Liver (tissue), 9 donors: ENCODE data around the gene GRID1. TPM values are rescaled to one million over a fixed set of nuclear protein-coding genes. Genes with fewer than 3 reads are reported as not detected.

ENCODE experiments used
- DNase-seq: peaks from one replicate; pipeline ENCODE4 v3.0.0-alpha.2; 2017; ENCODE audit warnings: low spot score
- H3K27ac ChIP-seq, 2 donors: one replicate each; pipeline ENCODE4 v1.7.0; 2013; ENCODE audit warnings: inconsistent platforms in 2 of 2, low read length in 2 of 2, control low read depth in 1 of 2, low read depth in 1 of 2, mild to moderate bottlenecking in 1 of 2
- H3K27me3 ChIP-seq, 4 donors: one replicate each; pipeline versions ENCODE4 v1.6.1 to v1.7.0; 2013; ENCODE audit warnings: low read length in 3 of 4, inconsistent platforms in 1 of 4, mild to moderate bottlenecking in 1 of 4, moderate library complexity in 1 of 4; ENCODE audit not compliant: control insufficient read depth in 4 of 4, insufficient read depth in 4 of 4
- H3K36me3 ChIP-seq, 4 donors: one replicate each; pipeline versions ENCODE4 v1.6.1 to v1.7.0; 2013; ENCODE audit warnings: low read length in 3 of 4, mild to moderate bottlenecking in 3 of 4, low read depth in 1 of 4, moderate library complexity in 1 of 4; ENCODE audit not compliant: control insufficient read depth in 4 of 4, insufficient read depth in 3 of 4
- H3K4me1 ChIP-seq, 4 donors: one replicate each; pipeline versions ENCODE4 v1.6.1 to v1.7.0; 2013; ENCODE audit warnings: low read length in 3 of 4, mild to moderate bottlenecking in 3 of 4, moderate library complexity in 1 of 4; ENCODE audit not compliant: control insufficient read depth in 4 of 4, insufficient read depth in 4 of 4
- H3K4me3 ChIP-seq, 3 donors: one replicate each; pipeline versions ENCODE4 v1.6.1 to v1.7.0; 2013; ENCODE audit warnings: low read length in 3 of 3, control low read depth in 1 of 3, low read depth in 1 of 3, mild to moderate bottlenecking in 1 of 3
- H3K9ac ChIP-seq, 2 donors: one replicate each; pipeline ENCODE4 v1.7.0; 2013; ENCODE audit warnings: low read length in 2 of 2, mild to moderate bottlenecking in 2 of 2, moderate library complexity in 2 of 2, control low read depth in 1 of 2, low read depth in 1 of 2
- H3K9me3 ChIP-seq, 4 donors: one replicate each; pipeline versions ENCODE4 v1.6.1 to v1.7.0; 2013; ENCODE audit warnings: low read length in 3 of 4; ENCODE audit not compliant: control insufficient read depth in 4 of 4
- CTCF ChIP-seq: fragments of 150-350 bp; IDR thresholded peaks from 2 replicates; pipeline ENCODE4 v1.5.1; 2017; ENCODE audit warnings: improper control_type of control experiment, low read depth, low read length; ENCODE audit not compliant: missing input control
- EGR1 ChIP-seq, 2 donors: IDR thresholded peaks; 2 replicates each; pipeline ENCODE4 v1.6.1; 2016 to 2018; ENCODE audit warnings: antibody characterized with exemption in 2 of 2, low read depth in 2 of 2
- FOXA1 ChIP-seq: IDR thresholded peaks from 2 replicates; pipeline ENCODE4 v1.6.1; 2016; ENCODE audit warnings: antibody characterized with exemption
- FOXA2 ChIP-seq: IDR thresholded peaks from 2 replicates; pipeline ENCODE4 v1.6.1; 2016; ENCODE audit warnings: antibody characterized with exemption
- GABPA ChIP-seq, 2 donors: IDR thresholded peaks in 1 of 2; conservative IDR thresholded peaks in 1 of 2; 2 replicates each; pipeline ENCODE4 v1.6.1; 2016; ENCODE audit warnings: antibody characterized with exemption in 2 of 2, mild to moderate bottlenecking in 1 of 2, moderate library complexity in 1 of 2
- HNF4G ChIP-seq: IDR thresholded peaks from 2 replicates; pipeline ENCODE4 v1.6.1; 2016; ENCODE audit warnings: antibody characterized with exemption
- JUND ChIP-seq, 2 donors: IDR thresholded peaks; 2 replicates each; pipeline ENCODE4 v1.6.1; 2016; ENCODE audit warnings: antibody characterized with exemption in 2 of 2
- RAD21 ChIP-seq, 2 donors: IDR thresholded peaks; 2 replicates each; pipeline ENCODE4 v1.6.1; 2016; ENCODE audit warnings: antibody characterized with exemption in 2 of 2, mild to moderate bottlenecking in 2 of 2
- REST ChIP-seq: IDR thresholded peaks from 2 replicates; pipeline ENCODE4 v1.6.1; 2016; ENCODE audit warnings: antibody characterized with exemption, mild to moderate bottlenecking
- SP1 ChIP-seq: IDR thresholded peaks from 2 replicates; pipeline ENCODE4 v1.6.1; 2018; ENCODE audit warnings: antibody characterized with exemption, mild to moderate bottlenecking
- YY1 ChIP-seq: IDR thresholded peaks from 2 replicates; pipeline ENCODE4 v1.6.1; 2016; ENCODE audit warnings: antibody characterized with exemption, mild to moderate bottlenecking
- WGBS: extraction: QIAGEN DNeasy Blood & Tissue Kit; methylation state at CpG from one replicate; pipeline ENCODE4 v1.1.7; 2013; 5-methylcytosine and 5-hydroxymethylcytosine counted together
- polyA plus RNA-seq, 2 donors: library from polyadenylated mRNA; stranded (reverse) in 1 of 2; unstranded in 1 of 2; fragments of 200-250 nt in 1 of 2; fragments of >200 nt in 1 of 2; fragmentation: Nextera tagmentation in 1 of 2; extraction: Ambion mirVana in 1 of 2; gene quantifications; one replicate each; pipeline versions ENCODE4 v1.2.1 to v1.2.3, GENCODE V29; 2013 to 2015
- total RNA-seq, 2 donors: library from RNA; depleted of rRNA; stranded (reverse); fragments of >200 nt; gene quantifications; one replicate each; pipeline ENCODE4 v1.2.3, GENCODE V29; 2014
- TF ChIP-seq, protein P1 (sequence below): IDR thresholded peaks from 2 replicates; pipeline ENCODE4 v1.6.1; 2016; ENCODE audit warnings: antibody characterized with exemption
- TF ChIP-seq, protein P2 (sequence below): IDR thresholded peaks from 2 replicates; pipeline ENCODE4 v1.6.1; 2016; ENCODE audit warnings: antibody characterized with exemption
- donor health status: healthy.
- donor health status: healthy.
- donor health status: healthy.
- donor health status: healthy.
- donor health status: healthy.

GRID1 gene
- total and polyA plus RNA-seq, 4 donors = 0.09 to 0.17 (median 0.14) TPM; not detected in 1

- no peak overlapping the region for H3K27ac ChIP-seq
- 82% methylated on average over 6 of the region's 6 CpGs for WGBS
- H3K9ac ChIP-seq = no peak overlapping the region
- H3K9me3 ChIP-seq = no peaks in the 10 kb centered on the region
- H3K36me3 ChIP-seq = no peaks in the 10 kb centered on the region
- no peak overlapping the region for H3K4me3 ChIP-seq
- TF ChIP-seq YY1 (no peak), GABPA (IDR thresholded peaks at IDR 0.05 in 1 of 2, conservative IDR thresholded peaks at IDR 0.05 in 1 of 2) (no peak), FOXA2 (no peak), JUND (IDR thresholded peaks at IDR 0.05) (no peak), CTCF (no peak)
- TF ChIP-seq, protein P1, sequence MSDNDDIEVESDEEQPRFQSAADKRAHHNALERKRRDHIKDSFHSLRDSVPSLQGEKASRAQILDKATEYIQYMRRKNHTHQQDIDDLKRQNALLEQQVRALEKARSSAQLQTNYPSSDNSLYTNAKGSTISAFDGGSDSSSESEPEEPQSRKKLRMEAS = no peak
- TF ChIP-seq, protein P2, sequence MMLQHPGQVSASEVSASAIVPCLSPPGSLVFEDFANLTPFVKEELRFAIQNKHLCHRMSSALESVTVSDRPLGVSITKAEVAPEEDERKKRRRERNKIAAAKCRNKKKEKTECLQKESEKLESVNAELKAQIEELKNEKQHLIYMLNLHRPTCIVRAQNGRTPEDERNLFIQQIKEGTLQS = no peak
- no peak for DNase-seq
- H3K4me1 ChIP-seq = no peaks in the 10 kb centered on the region
- H3K27me3 ChIP-seq = peaks cover 0 to 4% (median 0%) of the 10 kb centered on the region in 4 donors
Measured at GRCh38 chr10:86227501-86228258, 138.9 kb downstream of the GRID1 start.

DNA sequence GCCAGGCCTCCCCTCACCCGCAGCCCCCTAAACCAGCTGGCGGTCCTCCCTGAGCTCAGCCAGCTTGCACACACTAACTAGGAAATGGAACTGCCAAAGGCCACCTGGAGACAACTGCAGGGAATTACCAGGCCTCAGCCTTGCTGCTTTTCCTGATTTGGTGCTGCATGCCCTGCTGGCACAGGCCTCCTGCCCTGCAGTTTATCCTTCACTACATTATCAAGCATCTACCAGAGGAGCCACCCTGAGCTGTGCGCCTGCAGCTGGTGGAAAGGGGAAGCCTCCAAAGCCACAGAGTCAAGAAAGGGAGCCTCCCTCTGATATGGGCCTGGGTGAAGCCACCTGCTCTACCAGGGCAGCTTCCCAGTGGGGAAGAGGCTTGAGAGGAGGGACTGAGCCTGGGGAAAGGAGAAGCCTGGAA lies 139.8 kb downstream of the GRID1 start:
- no peak for DNase-seq

GRCh38 chr10:86226016-86226415 lies 140.6 kb downstream of the GRID1 start:
- Histone ChIP-seq H3K9me3 (no peaks in the 10 kb centered on the region), H3K4me3 (no peak overlapping the region), H3K4me1 (no peaks in the 10 kb centered on the region), H3K27me3 (peaks cover 0 to 4% (median 0%) of the 10 kb centered on the region in 4 donors), H3K36me3 (no peaks in the 10 kb centered on the region), H3K27ac (no peak overlapping the region), H3K9ac (no peak overlapping the region)
- no peak for TF ChIP-seq YY1
- 95% methylated on average over 8 of the region's 8 CpGs for WGBS
- DNase-seq = no peak

More for the DNA sequence above, 139.8 kb downstream of the GRID1 start:
- 88% methylated on average over 3 of the region's 3 CpGs for WGBS
- no peaks in the 10 kb centered on the region for H3K36me3 ChIP-seq
- H3K9me3 ChIP-seq = no peaks in the 10 kb centered on the region
- TF ChIP-seq FOXA2 (no peak), JUND (IDR thresholded peaks at IDR 0.05) (no peak)
- H3K27ac ChIP-seq = no peak overlapping the region
- H3K4me3 ChIP-seq = no peak overlapping the region
- H3K27me3 ChIP-seq = peaks cover 0 to 4% (median 0%) of the 10 kb centered on the region in 4 donors
- no peaks in the 10 kb centered on the region for H3K4me1 ChIP-seq
- no peak overlapping the region for H3K9ac ChIP-seq

DNA sequence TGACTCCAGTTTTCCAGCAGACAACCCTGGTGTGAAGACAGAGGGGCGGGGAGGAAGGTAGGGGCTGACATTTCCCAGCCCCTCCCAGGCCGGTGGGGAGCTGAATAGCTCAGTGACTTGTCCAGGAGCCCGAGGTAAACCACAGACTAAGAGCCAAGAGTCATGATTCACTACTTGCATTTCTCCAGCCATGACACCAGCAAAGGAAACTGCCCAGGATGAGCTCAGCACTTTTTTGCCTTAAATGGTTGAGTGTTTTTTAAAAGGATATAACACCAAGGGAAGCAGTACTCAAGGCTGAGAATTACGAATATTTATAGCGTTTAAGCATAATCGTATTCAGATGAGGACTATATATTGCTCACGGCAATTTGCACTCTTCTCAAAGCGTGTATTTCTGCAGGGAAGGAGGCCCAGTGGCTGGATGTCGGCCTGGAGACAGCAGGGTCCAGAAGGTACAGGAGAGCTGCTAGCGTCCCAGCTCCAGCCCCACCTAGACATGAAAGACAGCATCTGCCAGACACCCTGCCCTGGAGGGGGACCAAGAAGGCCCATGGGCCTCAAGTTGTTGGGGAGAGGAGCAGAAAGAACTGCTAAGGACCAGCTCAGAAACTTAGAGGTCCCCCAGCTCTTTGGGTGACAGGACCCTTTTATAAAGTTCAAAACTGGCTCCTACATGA lies 141.4 kb downstream of the GRID1 start:
- H3K4me1 ChIP-seq = no peaks in the 10 kb centered on the region
- no peaks in the 10 kb centered on the region for H3K9me3 ChIP-seq
- no peak overlapping the region for H3K4me3 ChIP-seq
- H3K9ac ChIP-seq = no peak overlapping the region
- 64% methylated on average over 10 of the region's 10 CpGs for WGBS
- no peak for DNase-seq
- no peak overlapping the region for H3K27ac ChIP-seq
- H3K27me3 ChIP-seq = peaks cover 0 to 4% (median 0%) of the 10 kb centered on the region in 4 donors
- no peaks in the 10 kb centered on the region for H3K36me3 ChIP-seq
- TF ChIP-seq EGR1 (IDR thresholded peaks at IDR 0.05; ENCODE audit: low read depth in 2 of 2) (no peak), JUND (IDR thresholded peaks at IDR 0.05) (no peak), HNF4G (no peak), YY1 (no peak), FOXA1 (no peak), RAD21 (IDR thresholded peaks at IDR 0.05) (no peak), SP1 (no peak), REST (no peak)
- TF ChIP-seq, protein P1 = no peak
